K562 (cell line): Measurements from ENCODE around the gene ZNF23.

Experiments
- NR1H2 ChIP-seq: sonication (generic); formaldehyde crosslinking; IDR thresholded peaks from 2 replicates; pipeline ENCODE4 v1.4.0; 2020; ENCODE audit warnings: mild to moderate bottlenecking, missing genetic modification reagents
- ZKSCAN8 ChIP-seq: fragments of 200-800 bp; sonication (Bioruptor generic); IDR thresholded peaks from 2 replicates; pipeline ENCODE4 v1.6.1; 2016; ENCODE audit warnings: missing genetic modification characterization, missing compliant biosample characterization
- TF ChIP-seq, protein P1 (sequence below): sonication (generic); formaldehyde crosslinking; IDR thresholded peaks from 2 replicates; pipeline ENCODE4 v1.8.1; 2022; ENCODE audit warnings: missing genetic modification reagents
- TF ChIP-seq, protein P2 (sequence below): sonication (generic); formaldehyde crosslinking; IDR thresholded peaks from 2 replicates; pipeline ENCODE4 v1.9.0; 2022; ENCODE audit warnings: mild to moderate bottlenecking, missing genetic modification reagents

DNA sequence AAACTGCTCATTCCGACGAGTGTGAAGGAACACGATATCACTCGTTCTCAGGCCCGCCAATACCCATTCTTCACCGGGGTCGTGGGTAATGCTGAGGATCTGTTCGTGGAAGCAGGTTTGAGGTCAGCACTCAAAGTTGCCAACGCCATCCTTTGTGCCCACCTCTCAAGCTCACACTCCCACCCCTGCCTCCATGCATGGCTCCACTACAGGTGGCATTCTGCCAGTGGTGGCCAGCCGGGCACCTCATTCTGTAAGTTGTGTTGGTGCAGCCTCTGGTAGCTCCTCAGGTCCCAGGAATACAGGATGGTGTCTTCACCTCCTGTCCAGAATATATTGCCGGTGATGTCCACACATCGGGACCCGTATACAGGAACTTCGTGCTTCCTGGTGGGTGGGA is 30.9 kb downstream of the ZNF23 start:
- TF ChIP-seq, protein P1, sequence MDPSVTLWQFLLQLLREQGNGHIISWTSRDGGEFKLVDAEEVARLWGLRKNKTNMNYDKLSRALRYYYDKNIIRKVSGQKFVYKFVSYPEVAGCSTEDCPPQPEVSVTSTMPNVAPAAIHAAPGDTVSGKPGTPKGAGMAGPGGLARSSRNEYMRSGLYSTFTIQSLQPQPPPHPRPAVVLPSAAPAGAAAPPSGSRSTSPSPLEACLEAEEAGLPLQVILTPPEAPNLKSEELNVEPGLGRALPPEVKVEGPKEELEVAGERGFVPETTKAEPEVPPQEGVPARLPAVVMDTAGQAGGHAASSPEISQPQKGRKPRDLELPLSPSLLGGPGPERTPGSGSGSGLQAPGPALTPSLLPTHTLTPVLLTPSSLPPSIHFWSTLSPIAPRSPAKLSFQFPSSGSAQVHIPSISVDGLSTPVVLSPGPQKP (CRISPR knock-in tag) = no peak
- no peak for TF ChIP-seq ZKSCAN8 (CRISPR knock-in tag)
- TF ChIP-seq, protein P2, sequence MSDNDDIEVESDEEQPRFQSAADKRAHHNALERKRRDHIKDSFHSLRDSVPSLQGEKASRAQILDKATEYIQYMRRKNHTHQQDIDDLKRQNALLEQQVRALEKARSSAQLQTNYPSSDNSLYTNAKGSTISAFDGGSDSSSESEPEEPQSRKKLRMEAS (CRISPR knock-in tag) = no peak
- TF ChIP-seq NR1H2 (CRISPR knock-in tag) = no peak
